Neuronal stem cell (in vitro differentiated cells): ENCODE data around the gene AHDC1.

Source experiments
- DNase-seq: peaks from one replicate; pipeline ENCODE4 v3.0.0-alpha.2; 2013; ENCODE audit warnings: low spot score
- H2AFZ ChIP-seq: one replicate; pipeline ENCODE4 v1.6.1; 2013; ENCODE audit warnings: mild to moderate bottlenecking, low read length, inconsistent platforms
- H2AK5ac ChIP-seq: 2 replicates; pipeline ENCODE4 v1.6.1; 2013; ENCODE audit warnings: low read depth, mild to moderate bottlenecking, inconsistent platforms, low read length, moderate library complexity, mixed read lengths
- H2BK120ac ChIP-seq: 2 replicates; pipeline ENCODE4 v1.6.1; 2013; ENCODE audit warnings: low read depth, mild to moderate bottlenecking, inconsistent platforms, low read length, moderate library complexity, mixed read lengths
- H2BK12ac ChIP-seq: one replicate; pipeline ENCODE4 v1.6.1; 2013; ENCODE audit warnings: low read length, inconsistent platforms
- H2BK15ac ChIP-seq: 2 replicates; pipeline ENCODE4 v1.6.1; 2013; ENCODE audit warnings: mild to moderate bottlenecking, low read length, inconsistent platforms, mixed read lengths
- H2BK5ac ChIP-seq: one replicate; pipeline ENCODE4 v1.6.1; 2013; ENCODE audit warnings: inconsistent platforms, mild to moderate bottlenecking, low read length, moderate library complexity
- H3K14ac ChIP-seq: one replicate; pipeline ENCODE4 v1.6.1; 2013; ENCODE audit warnings: low read length, inconsistent platforms
- H3K18ac ChIP-seq: 2 replicates; pipeline ENCODE4 v1.6.1; 2013; ENCODE audit warnings: low read length, inconsistent platforms
- H3K23ac ChIP-seq: 2 replicates; pipeline ENCODE4 v1.6.1; 2013; ENCODE audit warnings: low read depth, mild to moderate bottlenecking, mixed read lengths, low read length, inconsistent platforms; ENCODE audit not compliant: poor library complexity
- H3K27ac ChIP-seq: replicated peaks from 3 replicates; pipeline ENCODE4 v1.5.1; 2013; ENCODE audit warnings: low read length, inconsistent platforms
- H3K27me3 ChIP-seq, 3 experiments: 2 replicates each; pipeline ENCODE4 v1.6.1; 2013; ENCODE audit warnings: low read length in 3 of 3, mild to moderate bottlenecking in 2 of 3, inconsistent platforms in 1 of 3, low read depth in 1 of 3, mixed read lengths in 1 of 3, moderate library complexity in 1 of 3; ENCODE audit not compliant: control insufficient read depth in 3 of 3, insufficient read depth in 3 of 3
- H3K36me3 ChIP-seq, 2 donors: replicated peaks in 1 of 2; 2 replicates each; pipeline ENCODE4 v1.6.1; 2013; ENCODE audit warnings: low read length in 2 of 2; ENCODE audit not compliant: control insufficient read depth in 2 of 2, insufficient read depth in 2 of 2
- H3K4ac ChIP-seq: 2 replicates; pipeline ENCODE4 v1.6.1; 2013; ENCODE audit warnings: inconsistent platforms, mild to moderate bottlenecking, low read length, moderate library complexity
- H3K4me1 ChIP-seq, 2 donors: 1 replicate in 1 of 2; 2 replicates in 1 of 2; pipeline ENCODE4 v1.6.1; 2013; ENCODE audit warnings: low read length in 2 of 2, low read depth in 1 of 2; ENCODE audit not compliant: control insufficient read depth in 2 of 2, insufficient read depth in 1 of 2
- H3K4me2 ChIP-seq: one replicate; pipeline ENCODE4 v1.6.1; 2013; ENCODE audit warnings: mild to moderate bottlenecking, low read length, inconsistent platforms; ENCODE audit not compliant: insufficient read depth, poor library complexity, severe bottlenecking
- H3K4me3 ChIP-seq, 2 donors: 2 replicates each; pipeline ENCODE4 v1.5.1; 2013; ENCODE audit warnings: low read length in 2 of 2, mild to moderate bottlenecking in 2 of 2, inconsistent platforms in 1 of 2, moderate library complexity in 1 of 2
- H3K79me1 ChIP-seq: one replicate; pipeline ENCODE4 v1.6.1; 2013; ENCODE audit warnings: low read depth, mild to moderate bottlenecking, inconsistent platforms, low read length, moderate library complexity
- H3K9ac ChIP-seq: one replicate; pipeline ENCODE4 v1.6.1; 2013; ENCODE audit warnings: mild to moderate bottlenecking, low read depth, low read length, inconsistent platforms; ENCODE audit not compliant: poor library complexity
- H3K9me3 ChIP-seq, 2 donors: replicated peaks in 1 of 2; 2 replicates each; pipeline versions ENCODE3 to v1.6.1; 2013; ENCODE audit warnings: low read length in 2 of 2, mild to moderate bottlenecking in 2 of 2, inconsistent platforms in 1 of 2, low read depth in 1 of 2, mixed read lengths in 1 of 2, moderate library complexity in 1 of 2; ENCODE audit not compliant: control insufficient read depth in 2 of 2, insufficient read depth in 1 of 2
- H4K8ac ChIP-seq: one replicate; pipeline ENCODE4 v1.6.1; 2013; ENCODE audit warnings: low read depth, mild to moderate bottlenecking, inconsistent platforms, low read length, moderate library complexity
- H4K91ac ChIP-seq: one replicate; pipeline ENCODE4 v1.6.1; 2013; ENCODE audit warnings: low read length, low read depth, mild to moderate bottlenecking, inconsistent platforms; ENCODE audit not compliant: poor library complexity
- WGBS, 2 donors: extraction: QIAGEN DNeasy Blood & Tissue Kit; methylation state at CpG; one replicate each; pipeline ENCODE4 v1.1.7; 2013; ENCODE audit warnings: missing lambda C conversion rate in 2 of 2, mixed read lengths in 1 of 2; ENCODE audit not compliant: insufficient read length in 2 of 2, insufficient replicate concordance in 1 of 2; ENCODE audit errors: extremely low coverage in 2 of 2; 5-methylcytosine and 5-hydroxymethylcytosine counted together

The AHDC1 gene

DNA sequence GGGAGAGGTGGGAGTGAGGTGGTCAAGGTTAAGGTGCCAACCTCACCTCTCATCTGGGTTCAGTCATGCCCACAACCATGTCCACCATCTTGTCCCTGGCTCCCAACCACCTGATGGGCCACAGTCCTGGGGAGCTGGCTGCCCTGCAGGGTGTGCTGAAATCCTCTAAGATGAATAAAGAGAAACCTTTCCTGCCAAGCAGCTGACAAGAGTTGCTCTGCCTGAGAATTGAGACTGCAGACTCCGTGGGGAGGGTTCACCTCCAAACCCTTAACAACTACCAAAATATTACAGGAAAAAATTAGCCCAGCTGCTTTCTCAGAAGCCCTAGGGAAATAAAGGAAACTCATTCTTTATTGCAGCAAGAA is 46.2 kb upstream of the AHDC1 start:
- Histone ChIP-seq H4K91ac (no peak overlapping the region), H3K9me3 (no peaks in the 10 kb centered on the region), H2BK12ac (no peak overlapping the region), H4K8ac (no peak overlapping the region), H3K4me3 (no peak overlapping the region), H3K14ac (no peak overlapping the region), H2BK15ac (no peak overlapping the region), H3K18ac (no peak overlapping the region), H3K9ac (no peak overlapping the region), H3K4me2 (no peak overlapping the region), H3K4me1 (peaks cover 9 to 15% of the 10 kb centered on the region in 2 donors), H2AFZ (peak overlapping the region; percentile 46), H2AK5ac (no peak overlapping the region), H3K79me1 (no peaks in the 10 kb centered on the region), H3K23ac (no peak overlapping the region), H2BK120ac (no peak overlapping the region), H3K27me3 (peaks cover 0 to 2% (median 0%) of the 10 kb centered on the region in 3 experiments), H3K36me3 (no peaks in the 10 kb centered on the region), H3K4ac (no peak overlapping the region), H2BK5ac (no peak overlapping the region), H3K27ac (no peak overlapping the region)
- no CpG with 5 or more reads among the region's 1 CpG for WGBS, 2 donors
- DNase-seq = no peak

DNA sequence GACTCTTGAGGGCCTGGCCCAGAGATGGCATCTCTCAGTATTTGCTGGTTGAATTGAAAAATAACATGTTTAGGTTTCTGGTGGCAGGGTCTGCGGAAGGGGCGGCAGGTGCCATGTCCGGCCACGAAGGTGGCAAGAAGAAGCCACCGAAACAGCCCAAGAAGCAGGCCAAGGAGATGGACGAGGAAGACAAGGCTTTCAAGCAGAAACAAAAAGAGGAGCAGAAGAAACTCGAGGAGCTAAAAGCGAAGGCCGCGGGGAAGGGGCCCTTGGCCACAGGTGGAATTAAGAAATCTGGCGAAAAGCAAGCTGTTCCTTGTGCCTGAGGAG is 45.3 kb upstream of the AHDC1 start:
- Histone ChIP-seq H2BK12ac (no peak overlapping the region), H3K9ac (no peak overlapping the region), H2BK15ac (no peak overlapping the region), H3K79me1 (no peaks in the 10 kb centered on the region), H3K4me2 (no peak overlapping the region), H3K9me3 (no peaks in the 10 kb centered on the region), H3K4ac (no peak overlapping the region), H3K36me3 (no peaks in the 10 kb centered on the region), H3K23ac (no peak overlapping the region), H3K4me1 (peaks cover 7 to 12% of the 10 kb centered on the region in 2 donors), H2AK5ac (no peak overlapping the region), H4K91ac (no peak overlapping the region), H2BK120ac (no peak overlapping the region), H2BK5ac (no peak overlapping the region), H2AFZ (no peak overlapping the region), H3K18ac (no peak overlapping the region), H3K4me3 (no peak overlapping the region), H3K27me3 (peaks cover 0 to 4% (median 0%) of the 10 kb centered on the region in 3 experiments), H3K14ac (no peak overlapping the region), H4K8ac (no peak overlapping the region), H3K27ac (no peak overlapping the region)
- WGBS, 2 donors = no CpG with 5 or more reads among the region's 11 CpGs
- no peak for DNase-seq

DNA sequence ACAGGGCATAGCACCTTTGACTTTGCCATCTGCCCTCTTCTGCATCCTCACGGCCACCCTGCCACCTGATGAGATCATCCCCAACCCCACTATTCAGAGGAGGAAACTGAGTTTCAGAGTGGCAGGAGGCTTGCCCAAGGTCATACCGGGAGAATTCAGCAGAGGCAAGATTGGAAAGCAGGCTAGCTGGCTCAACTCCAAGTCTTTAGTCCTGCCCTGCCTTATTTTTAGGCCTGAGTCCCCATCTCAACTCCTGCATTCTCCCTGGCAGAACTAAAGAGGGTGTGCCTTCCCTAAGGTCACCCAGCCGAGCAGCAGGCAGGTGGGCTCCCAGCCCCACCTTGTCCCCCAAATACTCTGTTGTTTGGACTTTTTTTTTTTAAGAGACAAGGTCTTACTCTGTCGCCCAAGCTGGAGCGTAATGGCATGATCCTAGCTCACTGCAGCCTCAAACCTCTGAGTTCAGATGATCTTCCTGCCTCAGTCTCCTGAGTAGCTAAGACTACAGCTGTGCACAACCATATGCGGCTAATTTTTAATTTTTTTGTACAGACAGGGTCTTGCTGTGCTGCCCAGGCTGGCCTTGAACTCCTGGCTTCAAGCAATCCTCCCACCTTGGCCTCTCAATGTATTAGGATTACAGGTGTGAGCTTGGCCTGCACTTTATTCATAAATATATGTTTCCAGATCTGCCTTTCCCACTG is 44.8 kb upstream of the AHDC1 start:
- DNase-seq = no peak
- no peak overlapping the region for H3K4ac ChIP-seq
- no peak overlapping the region for H4K91ac ChIP-seq

DNA sequence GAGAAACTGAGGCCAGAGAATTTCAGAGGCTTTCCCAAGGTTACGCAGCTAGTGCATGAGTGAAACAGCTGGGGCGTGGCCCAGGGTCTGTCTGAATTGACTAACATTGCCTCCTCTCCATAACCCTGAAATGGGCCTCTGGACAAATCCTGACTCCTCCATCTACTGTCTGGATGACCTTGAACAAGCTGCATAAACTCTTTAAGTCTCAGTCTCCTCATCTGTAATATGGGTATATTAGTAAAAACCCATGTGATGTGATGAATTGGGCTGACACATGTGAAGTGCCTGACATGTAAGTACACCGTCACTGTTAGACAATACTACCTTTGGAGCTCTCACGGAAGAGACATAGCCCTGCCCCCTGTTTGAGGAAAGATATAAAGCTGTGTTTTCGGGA is 43.4 kb upstream of the AHDC1 start:
- Histone ChIP-seq H4K91ac (no peak overlapping the region), H3K27ac (no peak overlapping the region), H2BK5ac (no peak overlapping the region), H3K36me3 (no peaks in the 10 kb centered on the region), H3K9ac (no peak overlapping the region), H3K18ac (no peak overlapping the region), H3K4ac (no peak overlapping the region), H3K23ac (no peak overlapping the region), H2BK12ac (no peak overlapping the region), H2AFZ (no peak overlapping the region), H2BK15ac (no peak overlapping the region), H3K4me3 (no peak overlapping the region), H3K4me1 (peaks cover 7 to 12% of the 10 kb centered on the region in 2 donors), H3K79me1 (no peaks in the 10 kb centered on the region), H4K8ac (no peak overlapping the region), H3K4me2 (no peak overlapping the region), H3K14ac (no peak overlapping the region), H2AK5ac (no peak overlapping the region), H3K27me3 (peaks cover 0 to 4% (median 0%) of the 10 kb centered on the region in 3 experiments), H2BK120ac (no peak overlapping the region), H3K9me3 (no peaks in the 10 kb centered on the region)
- DNase-seq = no peak
- WGBS, 2 donors = no CpG with 5 or more reads among the region's 5 CpGs

More for the DNA sequence above, 44.8 kb upstream of the AHDC1 start:
- Histone ChIP-seq H2BK15ac (no peak overlapping the region), H4K8ac (no peak overlapping the region), H3K79me1 (no peaks in the 10 kb centered on the region), H2AK5ac (peak overlapping the region; percentile 51), H3K4me1 (peaks cover 7 to 12% of the 10 kb centered on the region in 2 donors), H3K36me3 (no peaks in the 10 kb centered on the region), H3K27ac (no peak overlapping the region), H3K9ac (no peak overlapping the region), H3K4me2 (no peak overlapping the region), H3K18ac (peak overlapping the region; percentile 11), H2AFZ (no peak overlapping the region), H3K23ac (no peak overlapping the region), H2BK5ac (no peak overlapping the region), H3K9me3 (no peaks in the 10 kb centered on the region), H2BK120ac (peak overlapping the region; percentile 29), H2BK12ac (peak overlapping the region; percentile 30), H3K4me3 (no peak overlapping the region), H3K14ac (no peak overlapping the region), H3K27me3 (peaks cover 0 to 4% (median 0%) of the 10 kb centered on the region in 3 experiments)
- no CpG with 5 or more reads among the region's 6 CpGs for WGBS, 2 donors
